Bronchial epithelial cell (primary cell): ENCODE measurements around the gene VWC2. TPM values are rescaled to one million over a fixed set of nuclear protein-coding genes. Genes with fewer than 3 reads are reported as not detected.

Experiments used
- DNase-seq: peaks from one replicate; pipeline ENCODE4 v3.0.0-alpha.2; 2010; ENCODE audit warnings: low read depth
- FAIRE-seq: peaks from 2 replicates; lab custom pipeline; 2011; peaks lifted over from hg19 to GRCh38; lab: Jason Lieb, UNC
- H3K27me3 ChIP-seq: 2 replicates; pipeline ENCODE4 v1.5.1; 2011; ENCODE audit warnings: low read length; ENCODE audit not compliant: control insufficient read depth, insufficient read depth
- H3K36me3 ChIP-seq: 2 replicates; pipeline ENCODE4 v1.5.1; 2011; ENCODE audit warnings: low read length; ENCODE audit not compliant: control insufficient read depth, insufficient read depth
- H3K4me3 ChIP-seq: 2 replicates; pipeline ENCODE4 v1.5.1; 2011; ENCODE audit warnings: mild to moderate bottlenecking, low read depth, low read length, control low read depth
- CTCF ChIP-seq: IDR thresholded peaks from 2 replicates; pipeline ENCODE4 v1.5.1; 2011; ENCODE audit warnings: mild to moderate bottlenecking, moderate library complexity, low read length, control low read depth, inconsistent platforms; ENCODE audit not compliant: insufficient read depth, severe bottlenecking
- total RNA-seq: library from RNA; depleted of rRNA; stranded (reverse); fragments of >200 nt; gene quantifications from 2 replicates; pipeline ENCODE4 v1.2.1, GENCODE V29; 2014

The VWC2 gene
- total RNA-seq, 1 donor from 2014 or later, result not detected

- H3K4me3 ChIP-seq, result no peak overlapping the region
- H3K27me3 ChIP-seq, result no peaks in the 10 kb centered on the region
- FAIRE-seq, result no peak
- no peaks in the 10 kb centered on the region for H3K36me3 ChIP-seq
- no peak for DNase-seq
- TF ChIP-seq CTCF, result no peak
Observed at GRCh38 chr7:49787980-49788379, 14.5 kb downstream of the VWC2 start.

GRCh38 chr7:49788455-49789059, 15.1 kb downstream of the VWC2 start:
- Histone ChIP-seq H3K4me3 (no peak overlapping the region), H3K36me3 (no peaks in the 10 kb centered on the region), H3K27me3 (no peaks in the 10 kb centered on the region)
- TF ChIP-seq CTCF, result no peak
- DNase-seq, result no peak
- FAIRE-seq, result peak; percentile 81

- Histone ChIP-seq H3K4me3 (no peak overlapping the region), H3K36me3 (no peaks in the 10 kb centered on the region), H3K27me3 (no peaks in the 10 kb centered on the region)
- DNase-seq, result no peak
- TF ChIP-seq CTCF, result no peak
- no peak for FAIRE-seq
Observed at GRCh38 chr7:49789736-49790135, 16.3 kb downstream of the VWC2 start.

- H3K36me3 ChIP-seq, result no peaks in the 10 kb centered on the region
- no peak overlapping the region for H3K4me3 ChIP-seq
- FAIRE-seq (no peak), DNase-seq (no peak)
- H3K27me3 ChIP-seq, result no peaks in the 10 kb centered on the region
- no peak for TF ChIP-seq CTCF
Observed at GRCh38 chr7:49790209-49790608, 16.8 kb downstream of the VWC2 start.

GRCh38 chr7:49791088-49791741, 17.8 kb downstream of the VWC2 start:
- peak; percentile 17 for TF ChIP-seq CTCF
- H3K36me3 ChIP-seq, result no peaks in the 10 kb centered on the region
- no peaks in the 10 kb centered on the region for H3K27me3 ChIP-seq
- FAIRE-seq (no peak), DNase-seq (peak; percentile 25)
- no peak overlapping the region for H3K4me3 ChIP-seq
